ENCODE data around the gene SHOX.
"Not testable (repeated sequence)": the region's sequence is repeated elsewhere in the genome, so short reads cannot be mapped to it uniquely, and the experiment has no call there.

The SHOX gene

GRCh38 chrX:622802-623201 is 7.8 kb upstream of the SHOX start:
- not testable (repeated sequence) for DNase-seq

- no peak for DNase-seq
Observed at GRCh38 chrX:623268-623598, 7.4 kb upstream of the SHOX start.

- DNase-seq, result no peak
Observed at GRCh38 chrX:623599-624315, 6.8 kb upstream of the SHOX start.

GRCh38 chrX:625137-625691 is 5.4 kb upstream of the SHOX start:
- DNase-seq, result no peak

- not testable (repeated sequence) for DNase-seq
Observed at GRCh38 chrX:626047-626446, 4.5 kb upstream of the SHOX start.

- no peak for DNase-seq
Observed at GRCh38 chrX:626745-627509, 3.7 kb upstream of the SHOX start.

- no peak for DNase-seq
Observed at GRCh38 chrX:627510-627981, 3.0 kb upstream of the SHOX start.

- DNase-seq, result no peak
Observed at GRCh38 chrX:627995-628394, 2.6 kb upstream of the SHOX start.

GRCh38 chrX:629230-630006 is 1.2 kb upstream of the SHOX start:
- DNase-seq, result no peak

GRCh38 chrX:630007-630611 is 482 bp upstream of the SHOX start:
- no peak for DNase-seq

GRCh38 chrX:631802-632365 is 1.3 kb downstream of the SHOX start:
- DNase-seq, result no peak

GRCh38 chrX:632366-633042 is 1.9 kb downstream of the SHOX start:
- no peak for DNase-seq

- no peak for DNase-seq
Observed at GRCh38 chrX:633043-633984, 2.7 kb downstream of the SHOX start.

GRCh38 chrX:633985-634958 is 3.7 kb downstream of the SHOX start:
- DNase-seq, result no peak

- DNase-seq, result no peak
Observed at GRCh38 chrX:635428-636090, 5.0 kb downstream of the SHOX start.

- DNase-seq, result no peak
Observed at GRCh38 chrX:636981-637659, 6.5 kb downstream of the SHOX start.

- no peak for DNase-seq
Observed at GRCh38 chrX:637660-638481, 7.3 kb downstream of the SHOX start.

All from NCI-H526 treated with DMSO at 0.1 percent for 48 hours (cell line).